ENCODE results near the gene WDR12. TPM values are rescaled to one million over a fixed set of nuclear protein-coding genes. Genes with fewer than 3 reads are reported as not detected.

The WDR12 gene
- total RNA-seq, 2 donors from 2014 or later = 13.6 to 15.9 TPM

DNA sequence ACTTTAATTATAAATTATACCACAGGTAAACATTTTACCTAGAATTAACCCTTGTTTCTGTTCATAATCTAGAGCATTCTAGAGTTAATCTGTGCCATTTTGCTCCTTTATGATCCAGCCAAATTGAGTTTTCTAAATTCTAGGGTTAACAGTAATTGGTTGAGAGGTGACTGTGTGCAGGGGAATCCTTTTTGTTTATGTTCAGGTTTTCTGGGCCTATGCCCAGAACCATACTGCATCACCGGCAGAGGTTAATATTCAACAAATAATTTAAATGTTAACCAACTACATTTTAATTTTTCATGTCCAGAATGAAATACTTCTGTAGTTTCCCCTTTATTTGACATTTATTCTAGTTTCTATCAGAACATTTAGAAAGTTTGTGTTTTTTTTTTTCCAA, 32.9 kb upstream of the WDR12 start:
- no peak overlapping the region for H3K4me3 ChIP-seq
- TF ChIP-seq, protein P1, sequence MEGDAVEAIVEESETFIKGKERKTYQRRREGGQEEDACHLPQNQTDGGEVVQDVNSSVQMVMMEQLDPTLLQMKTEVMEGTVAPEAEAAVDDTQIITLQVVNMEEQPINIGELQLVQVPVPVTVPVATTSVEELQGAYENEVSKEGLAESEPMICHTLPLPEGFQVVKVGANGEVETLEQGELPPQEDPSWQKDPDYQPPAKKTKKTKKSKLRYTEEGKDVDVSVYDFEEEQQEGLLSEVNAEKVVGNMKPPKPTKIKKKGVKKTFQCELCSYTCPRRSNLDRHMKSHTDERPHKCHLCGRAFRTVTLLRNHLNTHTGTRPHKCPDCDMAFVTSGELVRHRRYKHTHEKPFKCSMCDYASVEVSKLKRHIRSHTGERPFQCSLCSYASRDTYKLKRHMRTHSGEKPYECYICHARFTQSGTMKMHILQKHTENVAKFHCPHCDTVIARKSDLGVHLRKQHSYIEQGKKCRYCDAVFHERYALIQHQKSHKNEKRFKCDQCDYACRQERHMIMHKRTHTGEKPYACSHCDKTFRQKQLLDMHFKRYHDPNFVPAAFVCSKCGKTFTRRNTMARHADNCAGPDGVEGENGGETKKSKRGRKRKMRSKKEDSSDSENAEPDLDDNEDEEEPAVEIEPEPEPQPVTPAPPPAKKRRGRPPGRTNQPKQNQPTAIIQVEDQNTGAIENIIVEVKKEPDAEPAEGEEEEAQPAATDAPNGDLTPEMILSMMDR (IDR thresholded peaks at IDR 0.05) = no peak
- peaks cover 3% of the 10 kb centered on the region for H3K36me3 ChIP-seq
- peaks cover 0 to 7% of the 10 kb centered on the region in 2 donors for H3K9me3 ChIP-seq
- no peak for DNase-seq (ENCODE audit: low spot score)
- H3K27ac ChIP-seq = no peak overlapping the region
- H3K4me1 ChIP-seq = no peaks in the 10 kb centered on the region
- no peaks in the 10 kb centered on the region for H3K27me3 ChIP-seq

DNA sequence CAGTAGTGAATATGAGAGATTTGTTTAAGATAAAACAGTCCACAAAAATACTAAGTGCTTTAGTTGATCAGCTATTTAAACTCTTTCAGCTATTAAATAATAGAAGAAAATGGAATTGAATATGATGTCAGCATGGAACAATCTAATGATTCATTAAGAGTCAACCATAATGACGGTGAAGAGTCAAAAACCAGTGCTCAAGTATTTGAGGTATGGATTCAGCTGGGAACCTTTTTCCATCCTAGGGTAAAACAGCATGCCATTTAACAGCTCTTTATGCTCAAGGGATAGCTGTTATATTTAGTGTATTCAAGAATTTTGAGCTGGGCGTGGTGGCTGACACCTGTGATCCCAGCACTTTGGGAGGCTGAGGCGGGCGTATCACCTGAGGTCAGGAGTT, 30.3 kb upstream of the WDR12 start:
- TF ChIP-seq, protein P1 (IDR thresholded peaks at IDR 0.05) = no peak
- peaks cover 0 to 3% of the 10 kb centered on the region in 2 donors for H3K9me3 ChIP-seq
- H3K27ac ChIP-seq = no peak overlapping the region
- H3K4me3 ChIP-seq = no peak overlapping the region
- no peak for DNase-seq (ENCODE audit: low spot score)
- H3K27me3 ChIP-seq = no peaks in the 10 kb centered on the region
- H3K36me3 ChIP-seq = peaks cover 9% of the 10 kb centered on the region
- no peaks in the 10 kb centered on the region for H3K4me1 ChIP-seq

DNA sequence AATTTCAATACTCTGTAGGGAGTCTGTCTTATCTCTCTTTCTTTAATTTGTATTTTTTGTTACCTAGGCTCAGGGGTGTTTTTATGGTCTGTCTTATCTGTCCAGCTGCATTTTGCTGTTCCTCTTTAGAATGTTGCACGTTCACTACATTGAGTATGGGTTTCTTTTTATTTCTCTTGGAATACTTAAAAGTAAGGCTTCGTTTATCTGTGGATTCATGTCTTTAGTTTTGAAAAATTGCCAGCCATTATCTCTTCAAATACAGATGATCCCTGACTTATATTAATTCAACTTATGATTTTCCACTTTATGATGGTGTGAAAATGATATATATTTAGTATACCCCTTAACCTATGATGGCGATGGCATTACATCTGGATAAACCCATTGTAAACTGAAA, 27.5 kb upstream of the WDR12 start:
- no peaks in the 10 kb centered on the region for H3K4me1 ChIP-seq
- H3K27me3 ChIP-seq = no peaks in the 10 kb centered on the region
- TF ChIP-seq, protein P1 (IDR thresholded peaks at IDR 0.05) = no peak
- H3K9me3 ChIP-seq = peaks cover 0 to 3% of the 10 kb centered on the region in 2 donors
- no peak overlapping the region for H3K27ac ChIP-seq
- DNase-seq (ENCODE audit: low spot score) = no peak
- no peak overlapping the region for H3K4me3 ChIP-seq
- peaks cover 9% of the 10 kb centered on the region for H3K36me3 ChIP-seq

DNA sequence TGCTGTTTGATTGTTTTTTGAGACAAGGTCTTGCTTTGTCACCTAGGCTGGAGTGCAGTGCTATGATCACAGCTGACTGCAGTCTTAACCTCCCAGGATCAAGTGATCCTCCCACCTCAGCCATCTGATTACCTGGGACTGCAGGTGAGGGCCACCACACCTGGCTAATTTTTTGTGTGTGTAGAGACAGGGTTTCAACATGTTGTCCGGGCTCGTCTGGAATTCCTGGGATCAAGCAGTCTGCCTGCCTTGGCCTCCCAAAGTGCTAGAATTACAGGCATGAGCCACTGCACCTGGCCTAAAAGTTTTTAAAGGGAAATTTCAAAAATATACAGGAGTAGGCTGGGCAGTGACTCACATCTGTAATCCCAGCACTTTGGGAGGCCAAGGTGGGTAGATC, 23.0 kb upstream of the WDR12 start:
- peaks cover 6% of the 10 kb centered on the region for H3K36me3 ChIP-seq
- H3K27ac ChIP-seq = no peak overlapping the region
- peaks cover 0 to 3% of the 10 kb centered on the region in 2 donors for H3K9me3 ChIP-seq
- no peaks in the 10 kb centered on the region for H3K4me1 ChIP-seq
- no peaks in the 10 kb centered on the region for H3K27me3 ChIP-seq
- H3K4me3 ChIP-seq = no peak overlapping the region
- no peak for DNase-seq (ENCODE audit: low spot score)
- TF ChIP-seq, protein P1 (IDR thresholded peaks at IDR 0.05) = no peak

DNA sequence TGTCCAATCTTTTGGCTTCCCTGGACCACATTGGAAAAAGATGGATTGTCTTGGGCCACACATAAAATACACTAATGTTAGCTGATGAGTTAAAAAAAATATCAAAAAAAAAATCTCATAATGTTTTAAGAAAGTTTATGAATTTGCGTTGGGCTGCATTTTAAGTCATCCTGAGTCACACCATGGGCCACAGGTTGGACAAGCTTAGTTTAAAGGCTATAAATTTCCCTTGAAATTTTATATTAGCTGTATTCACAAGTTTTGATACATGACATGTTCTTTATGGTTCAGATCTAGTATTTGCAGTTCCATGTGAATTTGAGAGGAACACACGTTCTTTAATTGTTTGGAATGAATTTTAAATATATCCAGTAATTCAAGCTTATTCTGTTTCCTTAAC, 22.5 kb upstream of the WDR12 start:
- DNase-seq (ENCODE audit: low spot score) = no peak
- peaks cover 6% of the 10 kb centered on the region for H3K36me3 ChIP-seq

DNA sequence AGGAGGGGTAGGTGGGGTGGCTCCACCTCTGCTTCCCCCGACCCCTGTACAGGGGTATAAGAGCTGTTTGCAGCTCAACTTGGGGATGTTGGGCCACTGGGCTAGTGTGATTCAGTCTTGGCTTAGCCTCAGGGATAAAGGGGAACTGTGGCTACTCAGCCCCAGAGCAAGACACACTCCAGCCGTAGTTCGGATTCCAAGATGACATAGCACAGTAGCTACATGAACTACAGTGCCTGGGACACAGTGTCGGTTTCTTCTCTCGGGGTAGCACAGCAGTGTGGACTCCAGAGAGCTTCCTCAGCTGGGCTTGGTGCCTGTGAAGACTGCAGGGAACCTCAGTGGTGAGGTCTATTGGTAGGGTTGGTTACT, 21.7 kb upstream of the WDR12 start:
- H3K4me3 ChIP-seq = no peak overlapping the region
- no peaks in the 10 kb centered on the region for H3K4me1 ChIP-seq
- peaks cover 2% of the 10 kb centered on the region for H3K36me3 ChIP-seq
- H3K9me3 ChIP-seq = no peaks in the 10 kb centered on the region
- no peak overlapping the region for H3K27ac ChIP-seq
- no peaks in the 10 kb centered on the region for H3K27me3 ChIP-seq
- TF ChIP-seq, protein P1 (IDR thresholded peaks at IDR 0.05) = no peak
- DNase-seq (ENCODE audit: low spot score) = no peak

More for the DNA sequence above, 22.5 kb upstream of the WDR12 start:
- Histone ChIP-seq H3K27ac (no peak overlapping the region), H3K4me1 (no peaks in the 10 kb centered on the region), H3K4me3 (no peak overlapping the region), H3K9me3 (peaks cover 0 to 3% of the 10 kb centered on the region in 2 donors), H3K27me3 (no peaks in the 10 kb centered on the region)
- TF ChIP-seq, protein P1 (IDR thresholded peaks at IDR 0.05) = no peak

All from right atrium auricular region (tissue), 2 donors.